ENCODE measurements around the gene HTT.

The HTT gene

GRCh38 chr4:3205995-3206394 lies 131.5 kb downstream of the HTT start:
- no peak for DNase-seq

GRCh38 chr4:3206439-3207100 lies 132.1 kb downstream of the HTT start:
- DNase-seq: no peak

- no peak for DNase-seq
Measured at GRCh38 chr4:3207531-3208037, 133.1 kb downstream of the HTT start.

- DNase-seq: no peak
Measured at GRCh38 chr4:3208826-3209225, 134.3 kb downstream of the HTT start.

GRCh38 chr4:3209551-3210325 lies 135.3 kb downstream of the HTT start:
- no peak for DNase-seq

- no peak for DNase-seq
Measured at GRCh38 chr4:3210467-3210866, 136.0 kb downstream of the HTT start.

GRCh38 chr4:3211866-3212265 lies 137.4 kb downstream of the HTT start:
- no peak for DNase-seq

GRCh38 chr4:3212391-3213105 lies 138.1 kb downstream of the HTT start:
- DNase-seq: no peak

GRCh38 chr4:3213106-3213425 lies 138.6 kb downstream of the HTT start:
- no peak for DNase-seq

- DNase-seq: no peak
Measured at GRCh38 chr4:3213661-3214250, 139.3 kb downstream of the HTT start.

GRCh38 chr4:3215256-3215655 lies 140.8 kb downstream of the HTT start:
- DNase-seq: no peak

GRCh38 chr4:3215733-3216132 lies 141.3 kb downstream of the HTT start:
- DNase-seq: no peak

GRCh38 chr4:3217266-3217665 lies 142.8 kb downstream of the HTT start:
- no peak for DNase-seq

GRCh38 chr4:3217771-3218170 lies 143.3 kb downstream of the HTT start:
- no peak for DNase-seq

GRCh38 chr4:3218824-3219760 lies 144.6 kb downstream of the HTT start:
- no peak for DNase-seq

- no peak for DNase-seq
Measured at GRCh38 chr4:3219761-3220475, 145.4 kb downstream of the HTT start.

- no peak for DNase-seq
Measured at GRCh38 chr4:3220476-3221183, 146.1 kb downstream of the HTT start.

GRCh38 chr4:3221184-3221494 lies 146.7 kb downstream of the HTT start:
- no peak for DNase-seq

- DNase-seq: no peak
Measured at GRCh38 chr4:3221996-3222395, 147.5 kb downstream of the HTT start.

- no peak for DNase-seq
Measured at GRCh38 chr4:3223346-3223745, 148.9 kb downstream of the HTT start.
